Activated B cell treated with CpG ODN at 0.5 μM for 24 hours (primary cell): ENCODE measurements around the gene CHRD. TPM values are rescaled to one million over a fixed set of nuclear protein-coding genes. Genes with fewer than 3 reads are reported as not detected.
A peak's percentile ranks its signal among the peaks of the same experiment; 100 is the strongest.

Experiments
- ATAC-seq: fragments of 200-7000 bp; cut with Tn5 transposase; one replicate; pipeline ENCODE4 v1.10.0; 2021; ENCODE audit warnings: low read depth, mild to moderate bottlenecking, moderate library complexity
- CTCF ChIA-PET: fragments of 350-600 bp; sonication (Branson Sonifier 250); formaldehyde crosslinking; loops from one replicate; lab custom pipeline; 2021; ENCODE audit warnings: antibody characterized with exemption; lab: Charles Lee
- POLR2A ChIA-PET: fragments of 350-600 bp; sonication (Branson Sonifier 250); formaldehyde crosslinking; loops from one replicate; lab custom pipeline; 2021; ENCODE audit warnings: antibody characterized with exemption; lab: Charles Lee
- DNase-seq: peaks from one replicate; pipeline ENCODE4 v3.0.0; 2022
- H3K27ac Mint-ChIP-seq: one replicate; pipeline ENCODE4 v1.8.0; 2020; ENCODE audit warnings: mixed read lengths
- H3K27me3 Mint-ChIP-seq: one replicate; pipeline ENCODE4 v1.8.0; 2021; ENCODE audit warnings: mixed read lengths
- H3K36me3 Mint-ChIP-seq: one replicate; pipeline ENCODE4 v1.8.0; 2021; ENCODE audit warnings: low read depth, mixed read lengths
- H3K4me1 Mint-ChIP-seq: one replicate; pipeline ENCODE4 v1.8.0; 2021; ENCODE audit warnings: mixed read lengths
- H3K4me3 Mint-ChIP-seq: one replicate; pipeline ENCODE4 v1.8.0; 2020; ENCODE audit warnings: mild to moderate bottlenecking, mixed read lengths
- H3K9me3 Mint-ChIP-seq: one replicate; pipeline ENCODE4 v1.8.0; 2020; ENCODE audit warnings: mixed read lengths
- CTCF ChIP-seq: fragments of 200-600 bp; IDR thresholded peaks from one replicate; pipeline ENCODE4 v1.8.0; 2022; ENCODE audit warnings: antibody characterized with exemption, mild to moderate bottlenecking
- intact Hi-C: fragments of 100-400 bp; cut with micrococcal nuclease; formaldehyde crosslinking; loops from one replicate; pipeline ENCODE4 v1.15.1; 2024
- total RNA-seq: library from RNA; stranded (reverse); gene quantifications from 2 replicates; pipeline ENCODE4 v1.2.3, GENCODE V29; 2022

Gene CHRD
- total RNA-seq, 1 donor from 2014 or later = not detected

- ChIA-PET POLR2A (no interaction called here), CTCF (no interaction called here)
- H3K27me3 Mint-ChIP-seq = no peaks in the 10 kb centered on the region
- no peak overlapping the region for H3K27ac Mint-ChIP-seq
- intact Hi-C loops = no loop called here
- no peak for TF ChIP-seq CTCF
- DNase-seq = no peak
- H3K36me3 Mint-ChIP-seq = peaks cover 6% of the 10 kb centered on the region
- H3K4me1 Mint-ChIP-seq = peaks cover 9% of the 10 kb centered on the region
- no peak for ATAC-seq
- no peak overlapping the region for H3K4me3 Mint-ChIP-seq
- H3K9me3 Mint-ChIP-seq = no peaks in the 10 kb centered on the region
These were observed 21.6 kb upstream of the CHRD start for GRCh38 chr3:184358124-184358767.

- DNase-seq (no peak), ATAC-seq (no peak)
- Mint-ChIP-seq H3K4me3 (no peak overlapping the region), H3K36me3 (peaks cover 10% of the 10 kb centered on the region), H3K27ac (no peak overlapping the region), H3K9me3 (no peaks in the 10 kb centered on the region), H3K4me1 (peaks cover 16% of the 10 kb centered on the region), H3K27me3 (no peaks in the 10 kb centered on the region)
- no peak for TF ChIP-seq CTCF
- ChIA-PET POLR2A (no interaction called here), CTCF (no interaction called here)
- intact Hi-C loops = no loop called here
These were observed 20.9 kb upstream of the CHRD start for GRCh38 chr3:184358921-184359350.

GRCh38 chr3:184359610-184360009, 20.2 kb upstream of the CHRD start:
- ATAC-seq (no peak), DNase-seq (no peak)
- peaks cover 20% of the 10 kb centered on the region for H3K4me1 Mint-ChIP-seq
- POLR2A ChIA-PET = no interaction called here
- H3K27ac Mint-ChIP-seq = no peak overlapping the region
- H3K36me3 Mint-ChIP-seq = peaks cover 10% of the 10 kb centered on the region
- H3K4me3 Mint-ChIP-seq = peak overlapping the region; percentile 72
- H3K27me3 Mint-ChIP-seq = no peaks in the 10 kb centered on the region
- intact Hi-C loops = loop anchor here (5.0 kb wide), 4 partner anchors 353 to 722 kb away; partner anchors contain the start of genes KLHL24 and MAGEF1
- no peaks in the 10 kb centered on the region for H3K9me3 Mint-ChIP-seq
- no peak for TF ChIP-seq CTCF
- CTCF ChIA-PET = interaction anchor here (1.1 kb wide), 1 partner anchor 110 kb away, joined by 3 read pairs; the partner anchor contains the start of gene EEF1AKMT4

GRCh38 chr3:184360070-184360928, 19.6 kb upstream of the CHRD start:
- intact Hi-C loops = loop anchor here (5.0 kb wide), 4 partner anchors 352 to 723 kb away; partner anchors contain the start of genes KLHL24 and MAGEF1
- Mint-ChIP-seq H3K4me3 (peak overlapping the region; percentile 72), H3K36me3 (peaks cover 14% of the 10 kb centered on the region), H3K27me3 (no peaks in the 10 kb centered on the region), H3K4me1 (peaks cover 25% of the 10 kb centered on the region), H3K9me3 (no peaks in the 10 kb centered on the region), H3K27ac (no peak overlapping the region)
- DNase-seq = no peak
- no peak for TF ChIP-seq CTCF
- POLR2A ChIA-PET = interaction anchor here (0.5 to 0.8 kb wide), 3 partner anchors 22 to 452 kb away, joined by 3 to 4 read pairs (median 3); partner anchors contain the start of gene VPS8
- CTCF ChIA-PET = interaction anchor here (1.1 to 1.4 kb wide), 2 partner anchors 11 to 111 kb away, joined by 3 read pairs; partner anchors contain the start of gene EEF1AKMT4
- no peak for ATAC-seq
